Hepatocyte (in vitro differentiated cells): ENCODE data around the gene DUSP23. TPM values are rescaled to one million over a fixed set of nuclear protein-coding genes. Genes with fewer than 3 reads are reported as not detected.

Experiments used
- DNase-seq: peaks from one replicate; pipeline ENCODE4 v3.0.0-alpha.2; 2016; ENCODE audit warnings: low spot score
- H2AFZ ChIP-seq: fragments of 200-600 bp; sonication (generic); 2 replicates; pipeline ENCODE4 v1.6.0; 2016; ENCODE audit warnings: antibody characterized with exemption, mild to moderate bottlenecking
- H3K27ac ChIP-seq: fragments of 200-600 bp; sonication (generic); 2 replicates; pipeline ENCODE4 v1.5.1; 2016; ENCODE audit warnings: mild to moderate bottlenecking
- H3K27me3 ChIP-seq: fragments of 200-600 bp; sonication (generic); 2 replicates; pipeline ENCODE4 v1.6.1; 2016
- H3K36me3 ChIP-seq: fragments of 200-600 bp; sonication (generic); replicated peaks from 2 replicates; pipeline ENCODE4 v1.5.1; 2016; ENCODE audit warnings: low read depth; ENCODE audit not compliant: insufficient read depth
- H3K4me1 ChIP-seq: fragments of 200-600 bp; sonication (generic); 2 replicates; pipeline ENCODE4 v1.5.1; 2016; ENCODE audit warnings: mild to moderate bottlenecking, moderate library complexity; ENCODE audit not compliant: insufficient read depth
- H3K4me2 ChIP-seq: fragments of 200-600 bp; sonication (generic); 2 replicates; pipeline ENCODE4 v1.6.0; 2016
- H3K4me3 ChIP-seq: fragments of 200-600 bp; sonication (generic); 2 replicates; pipeline ENCODE4 v1.5.1; 2016; ENCODE audit warnings: mild to moderate bottlenecking
- H3K79me2 ChIP-seq: fragments of 200-600 bp; sonication (generic); 2 replicates; pipeline ENCODE4 v1.6.0; 2017; ENCODE audit warnings: mild to moderate bottlenecking
- H3K9me2 ChIP-seq: fragments of 200-600 bp; sonication (generic); replicated peaks from 2 replicates; pipeline ENCODE4 v1.6.0; 2017; ENCODE audit warnings: mild to moderate bottlenecking; ENCODE audit not compliant: insufficient read depth
- H3K9me3 ChIP-seq: fragments of 200-600 bp; sonication (generic); 2 replicates; pipeline ENCODE4 v1.5.1; 2016; ENCODE audit warnings: low read depth, mild to moderate bottlenecking
- H4K20me1 ChIP-seq: fragments of 200-600 bp; sonication (generic); 2 replicates; pipeline ENCODE4 v1.6.0; 2016; ENCODE audit warnings: mild to moderate bottlenecking; ENCODE audit not compliant: insufficient read depth, poor library complexity, severe bottlenecking
- CTCF ChIP-seq: fragments of 200-600 bp; sonication (generic); IDR thresholded peaks from 2 replicates; pipeline ENCODE4 v1.5.1; 2016; ENCODE audit warnings: antibody characterized with exemption, mild to moderate bottlenecking; ENCODE audit not compliant: poor library complexity
- EZH2 ChIP-seq: fragments of 200-600 bp; sonication (generic); IDR thresholded peaks from 2 replicates; pipeline ENCODE4 v1.6.1; 2016; ENCODE audit warnings: antibody characterized with exemption, mild to moderate bottlenecking, borderline replicate concordance
- EZH2phosphoT487 ChIP-seq: fragments of 200-600 bp; sonication (generic); IDR thresholded peaks from one replicate; pipeline ENCODE4 v1.6.1; 2018; ENCODE audit warnings: antibody characterized with exemption, mild to moderate bottlenecking, low read depth, moderate library complexity; ENCODE audit not compliant: unreplicated experiment, severe bottlenecking
- WGBS: methylation state at CpG from one replicate; pipeline ENCODE4 v1.1.6; 2016; ENCODE audit warnings: low lambda C conversion rate; ENCODE audit errors: missing lambda C conversion rate; 5-methylcytosine and 5-hydroxymethylcytosine counted together
- polyA plus RNA-seq: library from polyadenylated mRNA; unstranded; fragments of >200 nt; fragmentation: Nextera tagmentation; extraction: Ambion mirVana; gene quantifications from 2 replicates; pipeline ENCODE4 v1.2.1, GENCODE V29; 2016
- total RNA-seq: library from RNA; depleted of rRNA; stranded (reverse); fragments of >200 nt; gene quantifications from 2 replicates; pipeline ENCODE4 v1.2.3, GENCODE V29; 2014

Gene DUSP23
- total and polyA plus RNA-seq, 2 experiments from 2014 or later, result 17.2 to 44.6 TPM

GRCh38 chr1:159755451-159756007, 25.2 kb upstream of the DUSP23 start:
- H3K27ac ChIP-seq, result no peak overlapping the region
- H3K36me3 ChIP-seq, result no peaks in the 10 kb centered on the region
- 81% methylated on average over 3 of the region's 3 CpGs for WGBS
- H3K4me2 ChIP-seq, result no peak overlapping the region
- H3K9me2 ChIP-seq, result no peaks in the 10 kb centered on the region
- no peaks in the 10 kb centered on the region for H4K20me1 ChIP-seq
- no peak for DNase-seq
- no peaks in the 10 kb centered on the region for H3K79me2 ChIP-seq
- TF ChIP-seq EZH2, result no peak
- TF ChIP-seq EZH2phosphoT487, result no peak
- TF ChIP-seq CTCF, result no peak
- no peaks in the 10 kb centered on the region for H3K9me3 ChIP-seq
- no peak overlapping the region for H2AFZ ChIP-seq
- H3K27me3 ChIP-seq, result no peaks in the 10 kb centered on the region
- H3K4me1 ChIP-seq, result no peaks in the 10 kb centered on the region
- H3K4me3 ChIP-seq, result no peak overlapping the region

DNA sequence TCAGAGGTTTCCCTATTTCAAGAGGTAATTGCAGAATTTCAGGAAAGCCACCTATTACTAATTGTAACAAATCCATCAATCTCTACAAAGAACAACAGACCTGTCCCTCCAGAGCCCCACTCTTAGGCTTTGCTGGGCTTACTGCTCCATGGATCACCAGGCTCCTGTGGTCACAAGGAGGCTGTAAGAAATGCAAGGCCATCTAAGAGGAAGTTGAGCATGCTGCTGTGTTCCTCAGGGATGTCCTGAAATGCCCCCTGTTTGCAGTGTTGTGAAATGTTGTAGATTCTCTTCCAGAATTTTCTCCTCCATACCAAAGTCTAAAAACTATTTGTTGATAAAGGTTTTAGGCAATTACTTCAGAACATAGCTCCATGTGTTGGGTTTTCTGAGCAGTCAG, 24.4 kb upstream of the DUSP23 start:
- Histone ChIP-seq H3K27ac (no peak overlapping the region), H3K4me3 (no peak overlapping the region), H3K27me3 (no peaks in the 10 kb centered on the region), H4K20me1 (no peaks in the 10 kb centered on the region), H3K79me2 (no peaks in the 10 kb centered on the region), H3K9me3 (no peaks in the 10 kb centered on the region), H3K4me2 (no peak overlapping the region), H3K9me2 (no peaks in the 10 kb centered on the region), H3K36me3 (no peaks in the 10 kb centered on the region), H3K4me1 (no peaks in the 10 kb centered on the region), H2AFZ (no peak overlapping the region)
- DNase-seq, result no peak
- TF ChIP-seq EZH2phosphoT487 (no peak), CTCF (no peak), EZH2 (no peak)

DNA sequence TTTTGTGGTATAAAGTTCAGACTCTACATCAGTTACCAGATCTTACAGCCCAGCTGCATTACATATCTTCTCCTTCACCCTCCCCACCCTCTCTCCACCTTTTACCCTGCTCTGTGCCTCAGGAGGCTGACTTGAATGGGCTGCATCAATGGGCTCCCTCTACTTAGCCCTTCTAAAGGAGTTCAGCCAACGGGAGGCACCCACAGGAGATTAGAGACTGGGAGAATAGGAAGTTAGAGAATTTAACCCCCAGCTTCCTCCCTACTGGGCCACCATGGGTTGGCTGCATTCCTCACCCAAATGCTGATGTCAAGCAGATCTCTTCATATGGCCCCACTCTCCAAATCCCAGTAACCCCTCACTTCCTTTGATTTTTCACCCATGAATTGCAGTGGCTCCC, 17.1 kb upstream of the DUSP23 start:
- Histone ChIP-seq H3K4me3 (no peak overlapping the region), H3K79me2 (no peaks in the 10 kb centered on the region), H4K20me1 (no peaks in the 10 kb centered on the region), H3K36me3 (no peaks in the 10 kb centered on the region), H2AFZ (no peak overlapping the region), H3K27me3 (no peaks in the 10 kb centered on the region), H3K27ac (no peak overlapping the region), H3K9me3 (no peaks in the 10 kb centered on the region), H3K4me1 (no peaks in the 10 kb centered on the region), H3K4me2 (no peak overlapping the region), H3K9me2 (no peaks in the 10 kb centered on the region)
- DNase-seq, result no peak
- 53% methylated on average over 1 of the region's 1 CpG for WGBS
- TF ChIP-seq EZH2phosphoT487 (no peak), EZH2 (no peak), CTCF (no peak)

DNA sequence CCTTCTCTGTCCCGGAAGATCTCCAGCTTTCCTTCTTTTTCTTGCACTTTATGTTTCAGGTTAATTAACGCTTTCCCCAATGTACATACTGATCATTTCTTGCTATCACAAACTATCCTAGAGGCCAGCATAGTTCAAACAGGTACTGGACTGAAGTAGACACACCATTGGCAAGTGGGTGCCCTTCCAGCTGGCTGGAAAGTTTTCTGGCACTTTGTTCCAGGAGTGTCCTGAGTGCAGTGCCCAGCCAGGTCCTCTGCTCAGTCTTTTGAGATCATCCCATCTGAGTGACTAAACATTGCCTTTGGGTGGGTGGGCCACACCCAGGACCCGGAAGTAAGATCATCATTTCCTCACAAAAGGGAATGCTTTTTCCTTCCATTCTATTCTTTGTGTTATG, 15.0 kb upstream of the DUSP23 start:
- no peak overlapping the region for H2AFZ ChIP-seq
- H3K4me2 ChIP-seq, result no peak overlapping the region
- H3K9me2 ChIP-seq, result no peaks in the 10 kb centered on the region
- H4K20me1 ChIP-seq, result no peaks in the 10 kb centered on the region
- H3K79me2 ChIP-seq, result no peaks in the 10 kb centered on the region
- no peak overlapping the region for H3K4me3 ChIP-seq
- no peak overlapping the region for H3K27ac ChIP-seq
- H3K36me3 ChIP-seq, result no peaks in the 10 kb centered on the region
- no peaks in the 10 kb centered on the region for H3K9me3 ChIP-seq
- no peak for DNase-seq
- H3K4me1 ChIP-seq, result no peaks in the 10 kb centered on the region
- no peaks in the 10 kb centered on the region for H3K27me3 ChIP-seq
- TF ChIP-seq CTCF, result no peak
- no peak for TF ChIP-seq EZH2
- TF ChIP-seq EZH2phosphoT487, result no peak
- 89% methylated on average over 3 of the region's 3 CpGs for WGBS
